NCI-H2107 treated with DMSO at 0.1 percent for 48 hours (cell line): ENCODE measurements around the gene ZDHHC13.

Source experiments
- DNase-seq: peaks from one replicate; lab custom pipeline; 2025; ENCODE audit not compliant: unreplicated experiment; lab: John Stamatoyannopoulos, UW

The ZDHHC13 gene

DNA sequence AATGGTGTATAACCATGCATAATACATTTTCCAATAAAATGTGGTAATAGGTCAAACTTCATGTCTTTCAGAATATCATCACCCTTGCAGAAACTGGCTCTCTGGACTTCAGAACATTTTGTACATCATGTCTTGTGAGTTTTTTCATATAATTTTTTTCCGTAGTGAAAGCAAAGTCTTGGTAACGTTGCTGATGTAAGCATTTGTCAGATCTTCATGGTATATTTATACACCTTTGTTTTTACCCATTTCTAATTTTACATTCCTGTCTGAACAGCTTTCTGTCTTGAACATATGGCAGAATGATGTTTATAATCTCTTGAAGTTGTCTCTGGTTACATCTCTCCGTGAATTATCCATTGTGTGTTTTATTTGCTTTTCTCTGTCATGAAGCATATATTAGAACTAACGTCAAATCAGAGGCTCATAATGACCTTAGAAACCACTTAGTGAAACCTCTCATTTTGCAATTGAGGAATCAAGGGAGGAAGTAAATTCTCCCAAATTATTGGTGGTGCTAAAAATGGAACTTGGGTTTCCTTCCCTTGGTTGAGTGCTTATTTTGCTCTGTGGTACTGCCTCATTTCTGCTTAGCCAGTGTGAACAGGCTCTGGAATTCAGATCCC, 47.4 kb downstream of the ZDHHC13 start:
- peak; percentile 79 for DNase-seq

DNA sequence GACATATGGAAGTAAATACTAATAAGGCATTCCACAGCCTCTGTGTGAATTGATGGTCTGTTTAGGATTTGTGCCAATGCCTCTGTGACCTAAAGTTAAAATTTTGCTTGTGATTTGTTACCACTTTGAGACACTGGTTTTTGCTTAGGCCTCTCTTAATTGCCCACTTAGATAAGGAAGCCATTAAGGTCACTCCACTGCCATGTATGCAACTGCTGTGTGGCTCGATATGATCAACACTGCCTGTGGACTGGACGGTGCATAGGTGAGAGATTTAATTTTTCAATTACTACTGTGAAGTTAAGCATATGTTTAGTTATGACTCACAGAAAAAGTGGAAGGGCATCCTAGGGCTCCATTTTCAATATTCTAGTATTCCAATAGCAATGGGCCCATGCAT, 47.9 kb downstream of the ZDHHC13 start:
- no peak for DNase-seq

DNA sequence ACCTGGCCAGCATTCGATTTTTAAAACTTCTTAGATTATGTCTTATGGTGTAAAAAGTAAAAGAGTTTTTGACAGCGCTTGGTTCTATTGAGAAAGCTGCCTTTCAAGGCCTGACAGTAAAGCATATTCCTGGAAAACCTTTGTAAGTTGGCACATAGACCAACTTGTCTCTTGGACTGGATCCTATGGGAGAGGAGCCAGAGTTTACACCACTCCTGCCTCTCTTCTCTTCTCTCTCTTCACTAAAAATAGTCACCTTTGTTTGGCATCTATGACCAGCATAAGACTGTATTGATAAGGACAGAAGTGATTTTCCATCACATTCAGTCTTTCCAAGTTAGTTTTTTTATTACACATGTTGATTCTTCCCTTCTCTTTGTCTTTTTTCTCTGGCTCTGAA, 51.1 kb downstream of the ZDHHC13 start:
- DNase-seq = no peak

GRCh38 chr11:19173004-19173689, 56.2 kb downstream of the ZDHHC13 start:
- no peak for DNase-seq

GRCh38 chr11:19173964-19174638, 57.1 kb downstream of the ZDHHC13 start:
- DNase-seq = no peak

GRCh38 chr11:19176629-19177186, 59.7 kb downstream of the ZDHHC13 start:
- DNase-seq = no peak

DNA sequence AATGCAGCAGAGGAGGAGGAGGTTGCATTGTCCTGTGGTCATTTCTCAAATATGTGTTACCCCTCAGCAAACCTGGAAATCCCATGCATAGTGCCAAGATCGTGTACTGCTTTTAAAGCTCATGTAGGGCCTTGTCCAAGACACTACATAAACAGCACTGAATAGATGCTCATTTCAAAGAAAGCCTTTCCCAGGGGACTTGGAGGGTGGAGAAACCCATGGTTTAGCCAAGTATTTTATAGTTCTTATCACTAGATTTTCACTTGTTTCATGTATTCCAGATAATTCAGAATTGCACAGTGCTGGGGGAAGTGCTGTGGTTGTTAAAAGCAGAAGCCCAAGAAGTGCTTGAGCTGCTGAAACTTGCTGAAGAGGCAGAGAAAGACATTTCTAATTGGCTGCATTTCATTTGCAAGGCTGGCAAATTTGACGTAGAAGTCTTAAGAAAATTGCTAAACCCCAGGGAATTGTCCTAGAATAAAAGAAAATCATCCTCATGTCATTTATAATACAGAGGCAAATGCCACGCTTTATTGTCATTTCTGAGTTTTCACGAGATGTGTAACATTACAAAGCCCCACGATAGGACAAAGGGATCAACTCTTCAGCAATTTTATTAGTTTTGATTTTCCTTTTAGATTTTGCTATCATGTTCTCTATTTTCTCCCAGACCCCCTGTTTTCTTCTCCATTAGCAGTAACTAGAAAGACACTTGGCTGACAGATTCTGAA, 64.7 kb downstream of the ZDHHC13 start:
- no peak for DNase-seq

GRCh38 chr11:19183646-19184045, 66.7 kb downstream of the ZDHHC13 start:
- DNase-seq = no peak

- DNase-seq = no peak
These were observed 68.1 kb downstream of the ZDHHC13 start for GRCh38 chr11:19185036-19185435.

GRCh38 chr11:19185516-19186052, 68.6 kb downstream of the ZDHHC13 start:
- DNase-seq = no peak

DNA sequence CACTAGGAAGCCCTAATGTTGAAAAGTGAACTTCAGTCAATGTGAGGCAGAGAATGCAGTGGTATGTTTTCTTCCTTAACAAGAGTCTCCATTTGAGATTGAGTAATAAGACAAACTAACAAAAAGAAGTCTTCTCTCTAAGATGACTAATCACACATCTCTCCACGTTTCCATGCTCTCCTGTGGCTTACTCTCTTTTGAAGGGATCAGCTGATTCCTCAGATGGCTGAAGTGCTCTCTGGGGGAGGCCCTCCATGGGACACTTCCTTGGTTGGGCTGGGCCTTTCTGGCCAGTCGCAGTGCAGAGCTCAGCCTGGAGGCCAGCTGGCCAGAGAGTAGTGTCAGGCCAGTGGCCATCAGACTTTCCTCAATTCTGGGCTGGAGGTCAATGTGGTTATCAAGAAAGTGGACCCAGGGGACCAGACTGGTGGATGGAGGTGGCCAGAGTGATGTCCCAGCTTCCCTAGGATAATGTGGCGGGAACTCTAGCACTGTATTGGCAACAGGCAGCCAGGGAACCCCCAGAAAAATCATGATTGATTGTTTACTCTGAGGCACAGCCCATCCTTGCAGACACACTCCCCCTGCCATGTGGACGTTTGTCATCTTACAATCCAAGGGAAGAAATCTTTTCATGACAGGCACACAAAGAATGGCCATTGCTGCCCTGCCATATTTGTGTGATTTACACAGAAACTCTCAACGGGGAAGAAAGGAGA, 70.3 kb downstream of the ZDHHC13 start:
- DNase-seq = no peak

DNA sequence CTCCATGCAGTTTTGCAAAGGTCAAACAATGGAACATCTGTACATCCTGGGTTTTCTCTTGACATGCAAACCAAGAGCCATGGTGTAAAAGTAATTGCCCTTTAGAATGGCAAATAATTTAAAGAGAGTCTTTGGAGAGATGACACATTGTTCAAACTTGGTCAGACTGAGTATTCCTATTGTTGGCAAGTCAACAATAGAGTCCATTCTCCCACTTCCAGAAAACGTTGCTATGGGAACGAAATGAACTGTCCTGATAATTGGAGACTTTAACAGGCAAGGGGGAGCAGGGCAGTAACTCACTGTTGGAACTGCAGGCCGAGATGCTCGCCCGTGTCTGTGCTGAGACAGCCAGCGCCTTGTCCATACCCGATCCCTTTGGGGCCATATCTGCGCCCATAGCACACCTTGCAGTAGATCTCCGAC, 70.9 kb downstream of the ZDHHC13 start:
- DNase-seq = no peak

GRCh38 chr11:19191530-19192169, 74.7 kb downstream of the ZDHHC13 start:
- no peak for DNase-seq

DNA sequence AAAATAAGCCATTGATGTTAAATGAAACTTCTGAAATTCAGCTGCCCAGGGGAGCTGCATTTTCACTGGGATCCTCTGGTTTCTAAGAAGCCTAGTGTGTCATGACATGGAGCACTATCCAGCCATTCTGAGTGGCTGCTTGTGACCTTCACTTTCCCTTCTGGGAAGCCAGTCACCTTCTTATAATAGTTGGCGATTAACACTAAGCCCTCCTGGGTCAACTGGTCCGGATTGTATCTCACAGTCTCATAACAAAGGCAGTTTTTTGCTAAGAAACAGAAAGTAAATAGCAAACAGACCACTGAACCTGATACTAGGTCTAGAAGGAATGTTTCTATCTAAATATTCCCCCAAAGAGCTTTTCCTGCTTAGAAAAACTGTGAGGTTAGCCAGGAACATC, 76.9 kb downstream of the ZDHHC13 start:
- DNase-seq = no peak

- DNase-seq = no peak
These were observed 77.8 kb downstream of the ZDHHC13 start for GRCh38 chr11:19194620-19195308.

- no peak for DNase-seq
These were observed 79.5 kb downstream of the ZDHHC13 start for GRCh38 chr11:19196432-19196831.

DNA sequence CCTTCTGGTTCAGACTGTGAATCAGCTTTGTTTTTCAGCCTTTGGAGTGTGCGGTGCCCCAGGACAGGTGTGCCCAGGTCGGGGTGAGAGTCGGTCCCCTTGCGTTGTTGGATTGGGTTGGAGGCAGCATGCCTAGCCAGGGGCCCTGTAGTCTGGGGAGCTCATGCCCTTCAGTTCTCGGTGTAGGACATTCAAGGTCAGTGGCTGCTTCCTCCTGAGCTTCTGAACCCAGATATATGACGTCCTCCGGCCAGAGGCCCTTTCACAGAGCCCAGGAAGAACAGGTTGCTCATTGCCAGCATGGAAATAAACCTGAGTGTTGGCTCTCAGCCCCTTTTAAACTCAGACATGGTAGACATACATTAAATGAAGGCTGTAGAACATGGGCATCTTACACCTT, 82.1 kb downstream of the ZDHHC13 start:
- DNase-seq = no peak

- peak; percentile 68 for DNase-seq
These were observed 82.8 kb downstream of the ZDHHC13 start for GRCh38 chr11:19199771-19200170.
